Suprapubic skin (tissue), 4 donors: ENCODE results near the gene FBXL3. TPM values are rescaled to one million over a fixed set of nuclear protein-coding genes. Genes with fewer than 3 reads are reported as not detected.
"Not testable (repeated sequence)": the region's sequence is repeated elsewhere in the genome, so short reads cannot be mapped to it uniquely, and the experiment has no call there.

Experiments used
- DNase-seq, 2 donors: peaks; one replicate each; pipeline ENCODE4 v3.0.0-alpha.2; 2019; ENCODE audit warnings: low spot score in 2 of 2
- H3K27ac ChIP-seq: fragments of 200-600 bp; sonication (generic); one replicate; pipeline ENCODE4 v1.5.1; 2019
- H3K27me3 ChIP-seq: fragments of 200-600 bp; sonication (generic); one replicate; pipeline ENCODE4 v1.5.1; 2019
- H3K36me3 ChIP-seq: fragments of 200-600 bp; sonication (generic); one replicate; pipeline ENCODE4 v1.5.1; 2019
- H3K4me1 ChIP-seq: fragments of 200-600 bp; sonication (generic); one replicate; pipeline ENCODE4 v1.5.1; 2019
- H3K4me3 ChIP-seq: fragments of 200-600 bp; sonication (generic); one replicate; pipeline ENCODE4 v1.5.1; 2019; ENCODE audit warnings: mild to moderate bottlenecking
- H3K9me3 ChIP-seq: fragments of 200-600 bp; sonication (generic); one replicate; pipeline ENCODE4 v1.5.1; 2019
- EP300 ChIP-seq: sonication (generic); formaldehyde crosslinking; IDR thresholded peaks from one replicate; pipeline ENCODE4 v1.6.1; 2017; ENCODE audit warnings: antibody characterized with exemption
- POLR2A ChIP-seq, 2 donors: fragments of 450-650 bp; IDR thresholded peaks; one replicate each; pipeline ENCODE4 v1.6.1; 2017; ENCODE audit warnings: antibody characterized with exemption in 2 of 2, mild to moderate bottlenecking in 2 of 2, moderate library complexity in 2 of 2
- POLR2AphosphoS5 ChIP-seq, 3 donors: sonication (generic); formaldehyde crosslinking; IDR thresholded peaks; one replicate each; pipeline ENCODE4 v1.6.1; 2017; ENCODE audit warnings: antibody characterized with exemption in 3 of 3
- WGBS: methylation state at CpG from one replicate; pipeline ENCODE4 v1.1.5; 2018; 5-methylcytosine and 5-hydroxymethylcytosine counted together
- total RNA-seq, 4 donors: library from RNA; depleted of rRNA; stranded (reverse); fragments of >200 nt; gene quantifications; one replicate each; pipeline ENCODE4 v1.1.0, GENCODE V29; 2016
- TF ChIP-seq, protein P1 (sequence below), 2 donors: fragments of 200-600 bp in 1 of 2; fragments of 450-650 bp in 1 of 2; sonication (generic) in 1 of 2; IDR thresholded peaks; one replicate each; pipeline ENCODE4 v1.5.1; 2016 to 2019; ENCODE audit warnings: antibody characterized with exemption in 2 of 2, mild to moderate bottlenecking in 1 of 2, moderate library complexity in 1 of 2

FBXL3 gene
- total RNA-seq, 4 donors from 2014 or later = 59.1 to 86.2 (median 69.1) TPM

DNA sequence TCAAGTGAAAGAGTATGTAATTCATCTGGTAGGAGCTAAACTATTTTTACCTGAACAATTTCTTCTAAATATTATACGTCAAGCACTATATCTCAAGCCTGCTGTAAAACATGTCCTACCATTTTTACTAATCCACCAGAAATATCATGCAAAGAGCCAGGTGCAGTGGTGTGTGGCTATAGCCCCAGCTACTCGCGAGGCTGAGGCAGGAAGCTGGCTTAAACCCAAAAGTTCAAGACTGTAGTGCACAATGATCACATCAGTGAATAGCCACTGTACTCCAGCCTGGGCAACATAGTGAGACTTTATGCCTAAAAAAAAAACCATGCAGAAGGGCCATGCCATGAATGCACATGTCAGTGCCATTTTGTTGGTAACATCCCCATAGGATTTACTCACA is 55.7 kb downstream of the FBXL3 start:
- WGBS = 72% methylated on average over 3 of the region's 3 CpGs
- Histone ChIP-seq H3K27ac (no peak overlapping the region), H3K9me3 (no peaks in the 10 kb centered on the region), H3K4me1 (peaks cover 5% of the 10 kb centered on the region), H3K36me3 (no peaks in the 10 kb centered on the region), H3K27me3 (peaks cover 2% of the 10 kb centered on the region), H3K4me3 (no peak overlapping the region)
- no peak for TF ChIP-seq EP300
- TF ChIP-seq POLR2A (IDR thresholded peaks at IDR 0.05) = no peak
- no peak for TF ChIP-seq POLR2AphosphoS5 (IDR thresholded peaks at IDR 0.05)
- TF ChIP-seq, protein P1, sequence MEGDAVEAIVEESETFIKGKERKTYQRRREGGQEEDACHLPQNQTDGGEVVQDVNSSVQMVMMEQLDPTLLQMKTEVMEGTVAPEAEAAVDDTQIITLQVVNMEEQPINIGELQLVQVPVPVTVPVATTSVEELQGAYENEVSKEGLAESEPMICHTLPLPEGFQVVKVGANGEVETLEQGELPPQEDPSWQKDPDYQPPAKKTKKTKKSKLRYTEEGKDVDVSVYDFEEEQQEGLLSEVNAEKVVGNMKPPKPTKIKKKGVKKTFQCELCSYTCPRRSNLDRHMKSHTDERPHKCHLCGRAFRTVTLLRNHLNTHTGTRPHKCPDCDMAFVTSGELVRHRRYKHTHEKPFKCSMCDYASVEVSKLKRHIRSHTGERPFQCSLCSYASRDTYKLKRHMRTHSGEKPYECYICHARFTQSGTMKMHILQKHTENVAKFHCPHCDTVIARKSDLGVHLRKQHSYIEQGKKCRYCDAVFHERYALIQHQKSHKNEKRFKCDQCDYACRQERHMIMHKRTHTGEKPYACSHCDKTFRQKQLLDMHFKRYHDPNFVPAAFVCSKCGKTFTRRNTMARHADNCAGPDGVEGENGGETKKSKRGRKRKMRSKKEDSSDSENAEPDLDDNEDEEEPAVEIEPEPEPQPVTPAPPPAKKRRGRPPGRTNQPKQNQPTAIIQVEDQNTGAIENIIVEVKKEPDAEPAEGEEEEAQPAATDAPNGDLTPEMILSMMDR (IDR thresholded peaks at IDR 0.05) = no peak
- DNase-seq = no peak

DNA sequence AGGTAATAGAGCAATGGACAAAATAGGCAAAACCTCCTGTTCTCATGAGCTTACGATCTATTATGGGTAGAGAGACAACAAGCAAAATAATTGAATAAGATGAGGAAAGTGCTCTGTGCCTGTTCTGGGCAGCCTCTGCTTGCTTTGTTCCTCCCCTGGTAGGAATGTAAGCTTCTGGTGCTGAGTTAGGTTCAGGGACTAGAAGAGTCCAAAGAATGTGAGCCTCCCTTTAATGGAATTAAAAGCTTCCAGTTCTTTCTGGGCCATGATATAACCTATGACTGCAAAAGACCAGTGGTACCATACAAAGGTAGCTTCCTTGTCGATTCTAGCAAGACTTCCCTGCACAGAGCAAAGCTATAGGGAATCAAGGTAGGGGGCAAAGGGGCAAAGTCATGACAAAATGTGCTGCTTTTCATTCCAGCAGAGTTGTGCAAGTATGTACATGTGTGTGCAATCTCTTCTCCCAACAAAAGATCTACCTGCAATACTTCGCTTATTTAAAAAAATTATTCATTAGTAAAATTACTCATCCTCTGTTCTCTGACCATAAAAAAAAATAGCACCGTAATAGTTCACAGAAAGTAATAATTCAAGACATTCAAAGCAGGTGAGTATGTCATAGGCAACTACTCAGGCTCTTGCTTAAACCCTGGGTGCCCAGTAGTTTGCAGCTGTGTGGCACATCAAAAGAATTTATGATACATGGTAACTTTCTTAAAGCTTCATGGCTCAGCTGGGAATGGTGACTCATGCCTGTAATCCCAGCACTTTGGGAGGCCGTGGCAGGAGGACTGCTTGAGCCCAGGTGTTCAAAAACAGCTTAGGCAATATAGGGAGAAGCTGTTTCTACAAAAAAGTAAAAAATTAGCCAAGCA is 57.2 kb downstream of the FBXL3 start:
- TF ChIP-seq EP300 = no peak
- no peak for TF ChIP-seq POLR2AphosphoS5 (IDR thresholded peaks at IDR 0.05)
- no peak for TF ChIP-seq POLR2A (IDR thresholded peaks at IDR 0.05)
- TF ChIP-seq, protein P1 (IDR thresholded peaks at IDR 0.05) = no peak
- Histone ChIP-seq H3K4me1 (peaks cover 15% of the 10 kb centered on the region), H3K27ac (no peak overlapping the region), H3K4me3 (no peak overlapping the region), H3K9me3 (no peaks in the 10 kb centered on the region), H3K36me3 (no peaks in the 10 kb centered on the region), H3K27me3 (no peaks in the 10 kb centered on the region)
- DNase-seq = no peak
- 58% methylated on average over 5 of the region's 5 CpGs for WGBS

DNA sequence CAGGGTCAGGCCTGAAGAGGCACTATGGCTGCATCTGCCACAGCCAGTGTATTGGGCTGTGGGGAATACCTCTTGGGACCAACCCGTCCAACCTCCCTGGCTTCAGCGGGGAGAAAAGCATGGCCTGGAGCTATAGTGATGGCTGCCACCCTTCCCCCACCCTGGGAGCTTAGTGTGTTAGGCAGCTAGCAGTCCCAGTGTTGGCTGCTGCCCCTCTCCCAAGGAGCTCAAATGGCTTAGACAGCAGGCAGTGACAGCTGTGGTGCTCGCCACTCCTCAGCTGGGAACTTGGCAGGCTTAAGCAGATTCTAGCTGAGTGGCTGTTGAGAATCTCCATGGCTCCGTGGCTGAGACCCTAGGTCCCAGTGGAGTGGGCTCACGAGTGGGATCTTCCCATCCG is 58.9 kb downstream of the FBXL3 start:
- TF ChIP-seq POLR2AphosphoS5 (IDR thresholded peaks at IDR 0.05) = no peak
- no peak for TF ChIP-seq POLR2A (IDR thresholded peaks at IDR 0.05)
- no peak for TF ChIP-seq EP300
- TF ChIP-seq, protein P1 (IDR thresholded peaks at IDR 0.05) = no peak
- H3K27ac ChIP-seq = no peak overlapping the region
- H3K4me3 ChIP-seq = no peak overlapping the region

DNA sequence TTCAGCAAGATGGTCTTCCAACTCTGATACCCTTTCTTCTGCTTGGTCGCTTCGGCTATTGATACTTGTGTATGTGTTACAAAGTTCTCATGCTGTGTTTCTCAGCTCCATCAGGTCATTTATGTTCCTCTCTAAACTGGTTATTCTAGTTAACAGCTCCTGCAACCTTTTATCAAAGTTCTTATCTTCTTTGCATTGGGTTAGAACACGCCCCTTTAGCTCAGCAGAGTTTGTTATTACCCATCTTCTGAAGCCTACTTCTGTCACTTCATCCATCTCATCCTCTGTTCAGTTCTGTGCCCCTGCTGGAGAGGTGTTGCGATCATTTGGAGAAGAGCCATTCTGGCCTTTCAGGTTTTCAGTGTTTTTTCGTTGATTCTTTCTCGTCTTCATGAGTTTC is 59.9 kb downstream of the FBXL3 start:
- no peak overlapping the region for H3K27ac ChIP-seq
- no peaks in the 10 kb centered on the region for H3K27me3 ChIP-seq
- H3K9me3 ChIP-seq = no peaks in the 10 kb centered on the region
- no peak overlapping the region for H3K4me3 ChIP-seq
- 77% methylated on average over 6 of the region's 6 CpGs for WGBS
- no peak for DNase-seq
- peaks cover 15% of the 10 kb centered on the region for H3K4me1 ChIP-seq
- no peaks in the 10 kb centered on the region for H3K36me3 ChIP-seq
- TF ChIP-seq, protein P1 (IDR thresholded peaks at IDR 0.05) = no peak
- TF ChIP-seq POLR2A (IDR thresholded peaks at IDR 0.05) = no peak
- no peak for TF ChIP-seq EP300
- TF ChIP-seq POLR2AphosphoS5 (IDR thresholded peaks at IDR 0.05) = no peak

More for the DNA sequence above, 58.9 kb downstream of the FBXL3 start:
- 57% methylated on average over 2 of the region's 6 CpGs for WGBS
- Histone ChIP-seq H3K36me3 (no peaks in the 10 kb centered on the region), H3K4me1 (peaks cover 15% of the 10 kb centered on the region), H3K27me3 (no peaks in the 10 kb centered on the region), H3K9me3 (no peaks in the 10 kb centered on the region)
- no peak for DNase-seq

DNA sequence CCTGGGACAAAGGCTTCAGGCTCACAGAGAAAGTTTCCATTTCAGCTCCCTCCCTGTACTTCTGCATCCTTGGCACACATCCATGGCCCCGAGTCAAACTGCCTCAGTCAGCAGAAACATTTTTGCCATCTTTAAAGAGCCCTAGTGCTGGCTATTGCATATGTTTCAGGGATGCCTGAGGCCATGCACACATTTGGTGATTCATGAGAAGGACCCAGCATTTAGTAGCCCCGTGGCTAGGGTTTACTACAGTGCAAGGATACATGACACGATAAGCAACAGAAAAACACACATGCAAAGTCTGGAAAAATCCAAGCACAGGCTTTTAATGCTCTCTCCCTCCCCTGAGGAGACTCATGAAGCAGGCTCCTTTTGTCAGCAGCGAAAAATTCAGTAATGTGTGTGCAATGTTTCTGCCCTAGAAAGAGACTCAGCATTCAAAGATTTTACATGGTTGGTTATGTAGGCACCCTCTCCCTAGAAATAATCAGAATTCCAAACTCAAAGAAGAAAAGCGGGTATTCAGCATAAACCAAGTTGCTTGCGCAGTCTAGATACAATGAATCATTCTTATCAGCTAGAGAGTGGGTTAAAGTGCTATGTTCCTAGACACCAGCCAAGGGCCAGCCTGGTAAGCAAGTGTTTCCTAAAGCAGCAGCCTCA is 61.1 kb downstream of the FBXL3 start:
- DNase-seq = no peak
- no peaks in the 10 kb centered on the region for H3K9me3 ChIP-seq
- 39% methylated on average over 6 of the region's 6 CpGs for WGBS
- H3K36me3 ChIP-seq = no peaks in the 10 kb centered on the region
- TF ChIP-seq, protein P1 (IDR thresholded peaks at IDR 0.05) = no peak
- TF ChIP-seq POLR2AphosphoS5 (IDR thresholded peaks at IDR 0.05) = no peak
- TF ChIP-seq EP300 = no peak
- no peak for TF ChIP-seq POLR2A (IDR thresholded peaks at IDR 0.05)
- peaks cover 15% of the 10 kb centered on the region for H3K4me1 ChIP-seq
- H3K27ac ChIP-seq = no peak overlapping the region
- no peaks in the 10 kb centered on the region for H3K27me3 ChIP-seq
- H3K4me3 ChIP-seq = no peak overlapping the region

DNA sequence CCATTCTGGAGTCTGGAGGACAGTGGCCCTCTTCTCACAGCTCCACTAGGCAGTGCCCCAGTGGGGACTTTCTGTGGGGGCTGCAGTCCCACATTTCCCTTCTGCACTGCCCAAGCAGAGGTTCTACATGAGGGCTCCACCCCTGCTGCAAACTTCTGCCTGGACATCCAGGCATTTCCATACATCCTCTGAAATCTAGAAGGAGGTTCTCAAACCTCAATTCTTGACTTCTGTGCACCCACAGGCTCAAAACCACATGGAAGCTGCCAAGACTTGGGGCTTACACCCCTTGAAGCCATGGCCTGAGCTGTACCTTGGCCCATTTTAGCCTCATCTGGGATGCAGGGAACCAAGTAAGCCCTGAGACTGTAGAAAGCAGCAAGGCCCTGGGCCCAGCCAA is 67.2 kb downstream of the FBXL3 start:
- H3K27ac ChIP-seq, H3K4me3 ChIP-seq, DNase-seq, H3K4me1 ChIP-seq, H3K27me3 ChIP-seq, H3K36me3 ChIP-seq: not testable (repeated sequence)
- peaks cover 12% of the 10 kb centered on the region for H3K9me3 ChIP-seq
